HepG2 (cell line): Measurements from ENCODE around the gene LTB4R. TPM values are rescaled to one million over a fixed set of nuclear protein-coding genes. Genes with fewer than 3 reads are reported as not detected.

Experiments
- AGO2 ChIP-seq: fragments of 200-400 bp; formaldehyde crosslinking; optimal IDR thresholded peaks from 2 replicates; pipeline ENCODE3; 2017; ENCODE audit warnings: mild to moderate bottlenecking, low read depth, low read length, moderate library complexity
- CREM ChIP-seq, 2 experiments: sonication (generic) in 1 of 2; formaldehyde crosslinking in 1 of 2; IDR thresholded peaks; 2 replicates each; pipeline versions ENCODE4 v1.4.0 to v1.6.1; 2016 to 2020; ENCODE audit warnings: antibody characterized with exemption in 1 of 2, mild to moderate bottlenecking in 1 of 2, missing genetic modification reagents in 1 of 2
- DR1 ChIP-seq: sonication (generic); formaldehyde crosslinking; IDR thresholded peaks from 2 replicates; pipeline ENCODE4 v1.8.0; 2021; ENCODE audit warnings: mild to moderate bottlenecking, missing genetic modification reagents, inconsistent platforms
- GFI1 ChIP-seq: sonication (generic); formaldehyde crosslinking; IDR thresholded peaks from 2 replicates; pipeline ENCODE4 v1.5.0; 2020; ENCODE audit warnings: missing genetic modification reagents, mild to moderate bottlenecking, borderline replicate concordance
- HIVEP1 ChIP-seq: sonication (generic); formaldehyde crosslinking; IDR thresholded peaks from 2 replicates; pipeline ENCODE4 v1.4.0; 2020; ENCODE audit warnings: mild to moderate bottlenecking, missing genetic modification reagents
- MAFG ChIP-seq: sonication (generic); formaldehyde crosslinking; IDR thresholded peaks from 2 replicates; pipeline ENCODE4 v1.5.1; 2020; ENCODE audit warnings: mild to moderate bottlenecking, missing genetic modification reagents
- POGZ ChIP-seq: sonication (generic); formaldehyde crosslinking; IDR thresholded peaks from 2 replicates; pipeline ENCODE4 v1.4.0; 2020; ENCODE audit warnings: mild to moderate bottlenecking, missing genetic modification reagents
- RCOR2 ChIP-seq: IDR thresholded peaks from 2 replicates; pipeline ENCODE4 v1.6.1; 2016; ENCODE audit warnings: missing biosample characterization, missing genetic modification reagents
- REL ChIP-seq: sonication (generic); formaldehyde crosslinking; conservative IDR thresholded peaks from 2 replicates; pipeline ENCODE4 v1.8.0; 2022; ENCODE audit warnings: mild to moderate bottlenecking, missing genetic modification reagents, moderate library complexity
- SMARCE1 ChIP-seq: fragments of 450-650 bp; IDR thresholded peaks from 2 replicates; pipeline ENCODE4 v1.6.1; 2017; ENCODE audit warnings: borderline replicate concordance
- ZBTB42 ChIP-seq: sonication (generic); formaldehyde crosslinking; IDR thresholded peaks from 2 replicates; pipeline ENCODE4 v1.5.0; 2020; ENCODE audit warnings: mild to moderate bottlenecking, missing genetic modification reagents
- ZNF335 ChIP-seq: sonication (generic); formaldehyde crosslinking; IDR thresholded peaks from 2 replicates; pipeline ENCODE4 v1.4.0; 2020; ENCODE audit warnings: missing genetic modification reagents
- ZNF446 ChIP-seq: sonication (generic); formaldehyde crosslinking; IDR thresholded peaks from 2 replicates; pipeline ENCODE4 v1.5.0; 2020; ENCODE audit warnings: mild to moderate bottlenecking, missing genetic modification reagents
- ZNF749 ChIP-seq: sonication (generic); formaldehyde crosslinking; IDR thresholded peaks from 2 replicates; pipeline ENCODE4 v1.8.0; 2022; ENCODE audit warnings: mild to moderate bottlenecking, missing genetic modification reagents, moderate library complexity, borderline replicate concordance
- ZNF775 ChIP-seq: sonication (generic); formaldehyde crosslinking; IDR thresholded peaks from 2 replicates; pipeline ENCODE4 v1.4.0; 2020; ENCODE audit warnings: missing genetic modification reagents, mild to moderate bottlenecking, moderate library complexity, borderline replicate concordance
- ZNF839 ChIP-seq: sonication (generic); formaldehyde crosslinking; IDR thresholded peaks from 2 replicates; pipeline ENCODE4 v1.4.0; 2020; ENCODE audit warnings: missing genetic modification reagents, mild to moderate bottlenecking, borderline replicate concordance
- ZSCAN12 ChIP-seq: sonication (generic); formaldehyde crosslinking; IDR thresholded peaks from 2 replicates; pipeline ENCODE4 v1.9.0; 2021; ENCODE audit warnings: mild to moderate bottlenecking, missing genetic modification reagents
- polyA plus RNA-seq, 8 experiments: library from polyadenylated mRNA; depleted of rRNA in 3 of 8; stranded (reverse) in 7 of 8; unstranded in 1 of 8; fragments of >200 nt; fragmentation: Illumina TruSeq in 4 of 8; extraction: Trizol in 4 of 8; gene quantifications; 2 replicates each; pipeline versions ENCODE4 v1.2.1 to v1.2.3, GENCODE V29; 2011 to 2016; ENCODE audit warnings: low read depth in 4 of 8, missing spikeins in 1 of 8, mixed read lengths in 1 of 8; ENCODE audit not compliant: insufficient read depth in 1 of 8
- total RNA-seq, 5 experiments: library from RNA; depleted of rRNA; stranded (reverse); fragments of >200 nt; fragmentation: Illumina TruSeq; extraction: Trizol; gene quantifications; 2 replicates each; pipeline ENCODE4 v1.2.3, GENCODE V29; 2016; ENCODE audit warnings: low read depth in 1 of 5
- TF ChIP-seq, protein P1 (sequence below), 2 experiments: sonication (generic) in 1 of 2; formaldehyde crosslinking in 1 of 2; IDR thresholded peaks; 2 replicates each; pipeline versions ENCODE4 v1.6.1 to v1.9.0; 2014 to 2022; ENCODE audit warnings: antibody characterized with exemption in 1 of 2, borderline replicate concordance in 1 of 2, inconsistent platforms in 1 of 2, low read depth in 1 of 2, missing genetic modification reagents in 1 of 2
- TF ChIP-seq, protein P2 (sequence below): sonication (generic); formaldehyde crosslinking; IDR thresholded peaks from 2 replicates; pipeline ENCODE4 v1.5.0; 2020; ENCODE audit warnings: missing genetic modification reagents, mild to moderate bottlenecking, borderline replicate concordance
- TF ChIP-seq, protein P3 (sequence below): sonication (generic); formaldehyde crosslinking; IDR thresholded peaks from 2 replicates; pipeline ENCODE4 v1.5.0; 2020; ENCODE audit warnings: mild to moderate bottlenecking, missing genetic modification reagents, moderate library complexity

LTB4R gene
- total and polyA plus RNA-seq, 2 of the 13 experiments (the other 11 are each of a cell fraction or from before 2014, with no cell fraction given), result 3.2 to 8.2 TPM

DNA sequence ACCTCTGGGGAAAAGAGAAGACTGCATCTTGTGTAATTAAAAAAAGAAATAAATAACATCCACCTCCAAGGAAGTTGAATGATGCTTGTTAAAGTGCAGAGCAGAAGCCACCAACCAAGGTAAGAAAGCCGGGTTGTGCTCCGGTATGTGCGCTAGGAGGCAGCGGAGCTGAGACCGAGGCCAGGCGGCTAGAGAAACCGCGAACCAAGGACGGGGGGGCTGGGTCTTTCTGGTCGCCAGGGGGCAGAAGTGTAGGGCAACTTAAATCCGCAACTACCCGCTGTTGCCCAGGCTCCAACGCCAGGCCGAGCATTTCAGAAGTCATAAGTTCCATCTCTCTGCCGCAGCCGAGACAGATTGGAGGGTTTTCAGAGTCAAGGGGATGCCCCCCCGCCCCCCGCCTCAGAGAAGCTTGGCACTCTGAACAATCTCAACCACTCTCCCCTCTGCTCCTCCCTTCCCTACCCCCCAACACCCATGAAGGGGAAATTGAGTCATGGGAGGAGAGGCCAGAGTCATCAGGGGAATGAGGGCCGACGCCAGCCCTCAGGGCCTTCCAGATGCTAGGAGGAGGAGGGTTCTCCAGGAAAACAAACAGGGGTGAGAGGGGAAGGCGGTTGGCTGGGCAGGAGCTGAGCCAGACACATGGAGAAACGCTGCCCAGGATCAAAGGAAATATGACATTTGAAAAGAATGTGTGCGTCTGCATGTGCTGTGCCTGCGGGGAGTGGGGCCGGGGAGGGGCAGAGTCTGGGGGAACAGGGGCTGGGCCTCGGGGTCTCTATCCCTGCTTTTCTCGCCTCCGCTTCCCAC is 54.5 kb downstream of the LTB4R start (continued):
- TF ChIP-seq GFI1 (peak; percentile 80), DR1 (CRISPR knock-in tag) (no peak; the same call in 1 of the 2 replicates), REL (CRISPR knock-in tag) (no peak), CREM (IDR thresholded peaks at IDR 0.05) (no peak), CREM (CRISPR knock-in tag; IDR thresholded peaks at IDR 0.05) (no peak), HIVEP1 (peak; percentile 82; the same call in 1 of the 2 replicates), ZSCAN12 (CRISPR knock-in tag) (no peak), ZNF775 (CRISPR knock-in tag) (0 out of 2 replicates have a peak, but pooled peaks have one; percentile 21), ZNF335 (CRISPR knock-in tag) (peak; percentile 71; the same call in 1 of the 2 replicates), MAFG (CRISPR knock-in tag) (no peak), ZNF839 (CRISPR knock-in tag) (peak; percentile 47; the same call in 1 of the 2 replicates), AGO2 (no peak), RCOR2 (CRISPR knock-in tag) (peak; percentile 59; the same call in 1 of the 2 replicates), ZBTB42 (no peak), POGZ (CRISPR knock-in tag) (peak; percentile 84), ZNF446 (CRISPR knock-in tag) (peak; percentile 9; the same call in 1 of the 2 replicates), SMARCE1 (no peak), ZNF749 (CRISPR knock-in tag) (no peak)
- TF ChIP-seq, protein P1, sequence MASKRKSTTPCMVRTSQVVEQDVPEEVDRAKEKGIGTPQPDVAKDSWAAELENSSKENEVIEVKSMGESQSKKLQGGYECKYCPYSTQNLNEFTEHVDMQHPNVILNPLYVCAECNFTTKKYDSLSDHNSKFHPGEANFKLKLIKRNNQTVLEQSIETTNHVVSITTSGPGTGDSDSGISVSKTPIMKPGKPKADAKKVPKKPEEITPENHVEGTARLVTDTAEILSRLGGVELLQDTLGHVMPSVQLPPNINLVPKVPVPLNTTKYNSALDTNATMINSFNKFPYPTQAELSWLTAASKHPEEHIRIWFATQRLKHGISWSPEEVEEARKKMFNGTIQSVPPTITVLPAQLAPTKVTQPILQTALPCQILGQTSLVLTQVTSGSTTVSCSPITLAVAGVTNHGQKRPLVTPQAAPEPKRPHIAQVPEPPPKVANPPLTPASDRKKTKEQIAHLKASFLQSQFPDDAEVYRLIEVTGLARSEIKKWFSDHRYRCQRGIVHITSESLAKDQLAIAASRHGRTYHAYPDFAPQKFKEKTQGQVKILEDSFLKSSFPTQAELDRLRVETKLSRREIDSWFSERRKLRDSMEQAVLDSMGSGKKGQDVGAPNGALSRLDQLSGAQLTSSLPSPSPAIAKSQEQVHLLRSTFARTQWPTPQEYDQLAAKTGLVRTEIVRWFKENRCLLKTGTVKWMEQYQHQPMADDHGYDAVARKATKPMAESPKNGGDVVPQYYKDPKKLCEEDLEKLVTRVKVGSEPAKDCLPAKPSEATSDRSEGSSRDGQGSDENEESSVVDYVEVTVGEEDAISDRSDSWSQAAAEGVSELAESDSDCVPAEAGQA (IDR thresholded peaks at IDR 0.05; ENCODE audit: low read depth), result peak; percentile 76; the same call in 1 of the 2 replicates
- TF ChIP-seq, protein P1 (CRISPR knock-in tag; IDR thresholded peaks at IDR 0.05; ENCODE audit: borderline replicate concordance), result no peak
- TF ChIP-seq, protein P2, sequence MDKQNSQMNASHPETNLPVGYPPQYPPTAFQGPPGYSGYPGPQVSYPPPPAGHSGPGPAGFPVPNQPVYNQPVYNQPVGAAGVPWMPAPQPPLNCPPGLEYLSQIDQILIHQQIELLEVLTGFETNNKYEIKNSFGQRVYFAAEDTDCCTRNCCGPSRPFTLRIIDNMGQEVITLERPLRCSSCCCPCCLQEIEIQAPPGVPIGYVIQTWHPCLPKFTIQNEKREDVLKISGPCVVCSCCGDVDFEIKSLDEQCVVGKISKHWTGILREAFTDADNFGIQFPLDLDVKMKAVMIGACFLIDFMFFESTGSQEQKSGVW (CRISPR knock-in tag), result no peak
- TF ChIP-seq, protein P3, sequence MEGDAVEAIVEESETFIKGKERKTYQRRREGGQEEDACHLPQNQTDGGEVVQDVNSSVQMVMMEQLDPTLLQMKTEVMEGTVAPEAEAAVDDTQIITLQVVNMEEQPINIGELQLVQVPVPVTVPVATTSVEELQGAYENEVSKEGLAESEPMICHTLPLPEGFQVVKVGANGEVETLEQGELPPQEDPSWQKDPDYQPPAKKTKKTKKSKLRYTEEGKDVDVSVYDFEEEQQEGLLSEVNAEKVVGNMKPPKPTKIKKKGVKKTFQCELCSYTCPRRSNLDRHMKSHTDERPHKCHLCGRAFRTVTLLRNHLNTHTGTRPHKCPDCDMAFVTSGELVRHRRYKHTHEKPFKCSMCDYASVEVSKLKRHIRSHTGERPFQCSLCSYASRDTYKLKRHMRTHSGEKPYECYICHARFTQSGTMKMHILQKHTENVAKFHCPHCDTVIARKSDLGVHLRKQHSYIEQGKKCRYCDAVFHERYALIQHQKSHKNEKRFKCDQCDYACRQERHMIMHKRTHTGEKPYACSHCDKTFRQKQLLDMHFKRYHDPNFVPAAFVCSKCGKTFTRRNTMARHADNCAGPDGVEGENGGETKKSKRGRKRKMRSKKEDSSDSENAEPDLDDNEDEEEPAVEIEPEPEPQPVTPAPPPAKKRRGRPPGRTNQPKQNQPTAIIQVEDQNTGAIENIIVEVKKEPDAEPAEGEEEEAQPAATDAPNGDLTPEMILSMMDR, result peak; percentile 100
